HG03066 (cell line): ENCODE data around the gene SLC9A2.

ENCODE experiments used
- ATAC-seq: cut with Tn5 transposase; IDR thresholded peaks from one replicate; pipeline ENCODE4 v1.9.1; 2021; ENCODE audit warnings: low read depth; ENCODE audit not compliant: unreplicated experiment

The SLC9A2 gene

GRCh38 chr2:102619414-102620319 lies at the start of gene SLC9A2:
TSS of gene SLC9A2 (plus strand) at chr2:102619553. CDS start at chr2:102619849, 296 bp downstream.
- ATAC-seq = no peak

- no peak for ATAC-seq
Observed at GRCh38 chr2:102575888-102576287, 43.5 kb upstream of the SLC9A2 start.

GRCh38 chr2:102578376-102578775 lies 41.0 kb upstream of the SLC9A2 start:
- no peak for ATAC-seq

- ATAC-seq = no peak
Observed at GRCh38 chr2:102581911-102582310, 37.4 kb upstream of the SLC9A2 start.

GRCh38 chr2:102582845-102583244 lies 36.5 kb upstream of the SLC9A2 start:
- ATAC-seq = no peak

- ATAC-seq = no peak
Observed at GRCh38 chr2:102585847-102586404, 33.4 kb upstream of the SLC9A2 start.

- no peak for ATAC-seq
Observed at GRCh38 chr2:102588213-102588939, 31.0 kb upstream of the SLC9A2 start.

GRCh38 chr2:102589444-102589843 lies 29.9 kb upstream of the SLC9A2 start:
- no peak for ATAC-seq

GRCh38 chr2:102591491-102592045 lies 27.8 kb upstream of the SLC9A2 start:
- ATAC-seq = no peak

- no peak for ATAC-seq
Observed at GRCh38 chr2:102592601-102593000, 26.8 kb upstream of the SLC9A2 start.

GRCh38 chr2:102593516-102593915 lies 25.8 kb upstream of the SLC9A2 start:
- no peak for ATAC-seq

GRCh38 chr2:102594445-102595016 lies 24.8 kb upstream of the SLC9A2 start:
- no peak for ATAC-seq

- ATAC-seq = no peak
Observed at GRCh38 chr2:102597788-102598187, 21.6 kb upstream of the SLC9A2 start.

GRCh38 chr2:102599486-102599885 lies 19.9 kb upstream of the SLC9A2 start:
- ATAC-seq = no peak

GRCh38 chr2:102601730-102602129 lies 17.6 kb upstream of the SLC9A2 start:
- ATAC-seq = no peak

- ATAC-seq = no peak
Observed at GRCh38 chr2:102603904-102604303, 15.4 kb upstream of the SLC9A2 start.

GRCh38 chr2:102604769-102605168 lies 14.6 kb upstream of the SLC9A2 start:
- no peak for ATAC-seq

GRCh38 chr2:102606353-102606752 lies 13.0 kb upstream of the SLC9A2 start:
- ATAC-seq = no peak

- no peak for ATAC-seq
Observed at GRCh38 chr2:102615620-102616436, 3.5 kb upstream of the SLC9A2 start.
